RWPE2 (cell line): ENCODE measurements around the gene GIT1.

Source experiments
- ATAC-seq: fragments of 200-7000 bp; cut with Tn5 transposase; 3 replicates; pipeline ENCODE4 v1.9.1; 2021; ENCODE audit warnings: low read depth
- DNase-seq: peaks from one replicate; pipeline ENCODE4 v3.0.0-alpha.2; 2020; ENCODE audit warnings: low spot score
- H3K27ac ChIP-seq: fragments of 450-650 bp; 2 replicates; pipeline ENCODE4 v1.5.1; 2017; ENCODE audit warnings: mild to moderate bottlenecking; ENCODE audit not compliant: poor library complexity, severe bottlenecking
- H3K27me3 ChIP-seq: fragments of 250-450 bp; sonication (Bioruptor Pico); 2 replicates; pipeline ENCODE4 v1.5.1; 2021; ENCODE audit warnings: mild to moderate bottlenecking, moderate library complexity; ENCODE audit not compliant: insufficient read depth, poor library complexity, severe bottlenecking
- H3K36me3 ChIP-seq: fragments of 250-450 bp; sonication (Bioruptor Pico); 2 replicates; pipeline ENCODE4 v1.5.1; 2020; ENCODE audit warnings: low read depth, mild to moderate bottlenecking, moderate library complexity
- H3K4me1 ChIP-seq: fragments of 250-450 bp; sonication (Bioruptor Pico); 2 replicates; pipeline ENCODE4 v1.5.1; 2021; ENCODE audit warnings: mild to moderate bottlenecking, moderate library complexity; ENCODE audit not compliant: insufficient read depth, poor library complexity, severe bottlenecking
- H3K4me3 ChIP-seq: fragments of 250-450 bp; sonication (Bioruptor Pico); 2 replicates; pipeline ENCODE4 v1.5.1; 2021; ENCODE audit warnings: mild to moderate bottlenecking, moderate library complexity; ENCODE audit not compliant: severe bottlenecking
- H3K9me3 ChIP-seq: fragments of 250-450 bp; sonication (Bioruptor Pico); 2 replicates; pipeline ENCODE4 v1.5.1; 2021; ENCODE audit warnings: mild to moderate bottlenecking, moderate library complexity; ENCODE audit not compliant: severe bottlenecking
- CTCF ChIP-seq: fragments of 450-650 bp; IDR thresholded peaks from one replicate; pipeline ENCODE4 v1.5.1; 2017; ENCODE audit warnings: mild to moderate bottlenecking, moderate library complexity; ENCODE audit not compliant: poor library complexity, severe bottlenecking

Gene GIT1

GRCh38 chr17:29546085-29546484 lies 43.4 kb downstream of the GIT1 start:
- TF ChIP-seq CTCF: no peak
- Histone ChIP-seq H3K4me3 (no peak overlapping the region), H3K27ac (no peak overlapping the region), H3K4me1 (no peaks in the 10 kb centered on the region), H3K9me3 (no peaks in the 10 kb centered on the region), H3K36me3 (peaks cover 73% of the 10 kb centered on the region), H3K27me3 (no peaks in the 10 kb centered on the region)
- DNase-seq (no peak), ATAC-seq (no peak)

GRCh38 chr17:29544066-29544465 lies 45.4 kb downstream of the GIT1 start:
- no peak for TF ChIP-seq CTCF
- H3K36me3 ChIP-seq: peaks cover 82% of the 10 kb centered on the region
- no peak for ATAC-seq
- no peaks in the 10 kb centered on the region for H3K9me3 ChIP-seq
- H3K4me1 ChIP-seq: no peaks in the 10 kb centered on the region
- no peak overlapping the region for H3K4me3 ChIP-seq
- DNase-seq: no peak
- no peak overlapping the region for H3K27ac ChIP-seq
- no peaks in the 10 kb centered on the region for H3K27me3 ChIP-seq

- DNase-seq (no peak), ATAC-seq (no peak)
- Histone ChIP-seq H3K9me3 (no peaks in the 10 kb centered on the region), H3K27ac (no peak overlapping the region), H3K4me1 (no peaks in the 10 kb centered on the region), H3K4me3 (no peak overlapping the region), H3K27me3 (no peaks in the 10 kb centered on the region), H3K36me3 (peaks cover 76% of the 10 kb centered on the region)
- TF ChIP-seq CTCF: no peak
These were observed 55.5 kb downstream of the GIT1 start for GRCh38 chr17:29533976-29534375.

DNA sequence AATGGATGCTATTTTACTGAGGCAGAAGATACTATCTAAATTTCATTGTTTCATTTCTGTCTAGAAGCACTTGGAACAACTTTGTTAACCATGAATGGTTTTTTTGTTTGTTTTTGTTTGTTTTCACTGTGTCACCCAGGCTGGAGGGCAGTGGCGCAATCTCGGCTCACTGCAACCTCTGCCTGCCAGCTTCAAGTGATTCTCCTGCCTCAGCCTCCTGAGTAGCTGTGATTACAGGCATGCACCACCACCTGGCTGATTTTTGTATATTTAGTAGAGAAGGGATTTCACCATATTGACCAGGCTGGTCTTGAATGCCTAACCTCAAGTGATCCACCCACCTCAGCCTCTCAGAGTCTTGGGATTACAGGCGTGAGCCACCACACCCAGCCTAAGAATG lies 63.1 kb downstream of the GIT1 start:
- Histone ChIP-seq H3K4me1 (no peaks in the 10 kb centered on the region), H3K27ac (no peak overlapping the region), H3K27me3 (no peaks in the 10 kb centered on the region), H3K4me3 (no peak overlapping the region), H3K36me3 (peaks cover 74% of the 10 kb centered on the region), H3K9me3 (no peaks in the 10 kb centered on the region)
- DNase-seq: no peak
- TF ChIP-seq CTCF: no peak
- no peak for ATAC-seq

- TF ChIP-seq CTCF: no peak
- ATAC-seq (no peak), DNase-seq (no peak)
- no peaks in the 10 kb centered on the region for H3K27me3 ChIP-seq
- no peak overlapping the region for H3K27ac ChIP-seq
- no peaks in the 10 kb centered on the region for H3K4me1 ChIP-seq
- no peak overlapping the region for H3K4me3 ChIP-seq
- peaks cover 72% of the 10 kb centered on the region for H3K36me3 ChIP-seq
- H3K9me3 ChIP-seq: no peaks in the 10 kb centered on the region
These were observed 64.8 kb downstream of the GIT1 start for GRCh38 chr17:29524692-29525091.
